H9 (cell line): ENCODE results near the gene TMEM95. TPM values are rescaled to one million over a fixed set of nuclear protein-coding genes. Genes with fewer than 3 reads are reported as not detected.

ENCODE experiments used
- DNase-seq: peaks from one replicate; pipeline ENCODE4 v3.0.0-alpha.2; 2017
- H2AFZ ChIP-seq: one replicate; pipeline ENCODE4 v1.6.1; 2013; ENCODE audit warnings: mild to moderate bottlenecking, low read length, control low read depth, moderate library complexity
- H2AK5ac ChIP-seq: 2 replicates; pipeline ENCODE4 v1.6.1; 2013; ENCODE audit warnings: low read length, control low read depth, mixed read lengths; ENCODE audit not compliant: insufficient read length
- H2BK120ac ChIP-seq: one replicate; pipeline ENCODE4 v1.6.1; 2013; ENCODE audit warnings: low read depth, mild to moderate bottlenecking, low read length, control low read depth, inconsistent platforms; ENCODE audit not compliant: poor library complexity, severe bottlenecking
- H2BK12ac ChIP-seq: 2 replicates; pipeline ENCODE4 v1.6.1; 2013; ENCODE audit warnings: low read length, control low read depth, mixed read lengths, low read depth; ENCODE audit not compliant: insufficient read length
- H2BK15ac ChIP-seq: 2 replicates; pipeline ENCODE4 v1.6.1; 2013; ENCODE audit warnings: low read depth, low read length, control low read depth
- H2BK20ac ChIP-seq: one replicate; pipeline ENCODE4 v1.6.1; 2013; ENCODE audit warnings: low read depth, mild to moderate bottlenecking, low read length, control low read depth, inconsistent platforms; ENCODE audit not compliant: poor library complexity, severe bottlenecking
- H2BK5ac ChIP-seq: 2 replicates; pipeline ENCODE4 v1.6.1; 2013; ENCODE audit warnings: low read length, control low read depth, mixed read lengths; ENCODE audit not compliant: insufficient read length
- H3K14ac ChIP-seq: 2 replicates; pipeline ENCODE4 v1.6.1; 2013; ENCODE audit warnings: low read length, control low read depth; ENCODE audit not compliant: insufficient read depth
- H3K18ac ChIP-seq: 2 replicates; pipeline ENCODE4 v1.6.1; 2013; ENCODE audit warnings: low read depth, mild to moderate bottlenecking, mixed read lengths, low read length, control low read depth; ENCODE audit not compliant: insufficient read length
- H3K23ac ChIP-seq: 2 replicates; pipeline ENCODE4 v1.6.1; 2013; ENCODE audit warnings: low read length, control low read depth, mixed read lengths, low read depth; ENCODE audit not compliant: insufficient read length
- H3K23me2 ChIP-seq: 2 replicates; pipeline ENCODE4 v1.6.1; 2013; ENCODE audit warnings: low read depth, mild to moderate bottlenecking, mixed read lengths, low read length, control low read depth; ENCODE audit not compliant: insufficient read length, poor library complexity, severe bottlenecking
- H3K27ac ChIP-seq: 2 replicates; pipeline ENCODE4 v1.5.1; 2013; ENCODE audit warnings: low read length, control low read depth, mixed read lengths, low read depth; ENCODE audit not compliant: insufficient read length
- H3K27me3 ChIP-seq: 2 replicates; pipeline ENCODE4 v1.6.1; 2013; ENCODE audit warnings: low read length, control low read depth, inconsistent platforms; ENCODE audit not compliant: insufficient read depth
- H3K4ac ChIP-seq: 2 replicates; pipeline ENCODE4 v1.6.1; 2013; ENCODE audit warnings: low read depth, mild to moderate bottlenecking, control low read depth, inconsistent platforms, low read length, moderate library complexity
- H3K4me1 ChIP-seq: 2 replicates; pipeline ENCODE4 v1.6.1; 2013; ENCODE audit warnings: low read length, control low read depth, inconsistent platforms; ENCODE audit not compliant: insufficient read depth
- H3K4me2 ChIP-seq: 2 replicates; pipeline ENCODE4 v1.6.1; 2013; ENCODE audit warnings: low read length, control low read depth, mixed read lengths; ENCODE audit not compliant: insufficient read length, insufficient read depth
- H3K56ac ChIP-seq: 2 replicates; pipeline ENCODE4 v1.6.1; 2013; ENCODE audit warnings: low read depth, mild to moderate bottlenecking, mixed read lengths, low read length, control low read depth; ENCODE audit not compliant: insufficient read length
- H3K79me1 ChIP-seq: 2 replicates; pipeline ENCODE4 v1.6.1; 2013; ENCODE audit warnings: low read depth, mild to moderate bottlenecking, moderate library complexity, low read length, control low read depth, inconsistent platforms; ENCODE audit not compliant: insufficient read depth, poor library complexity, severe bottlenecking
- H3K79me2 ChIP-seq: 2 replicates; pipeline ENCODE4 v1.6.1; 2013; ENCODE audit warnings: low read length, control low read depth, inconsistent platforms; ENCODE audit not compliant: insufficient read depth
- H3K9ac ChIP-seq: 2 replicates; pipeline ENCODE4 v1.6.1; 2013; ENCODE audit warnings: low read length, control low read depth, mixed read lengths; ENCODE audit not compliant: insufficient read length; ENCODE audit errors: extremely low read depth
- H3K9me3 ChIP-seq: one replicate; pipeline ENCODE4 v1.6.1; 2013; ENCODE audit warnings: low read depth, low read length, inconsistent platforms; ENCODE audit not compliant: control insufficient read depth
- H3T11ph ChIP-seq: one replicate; pipeline ENCODE4 v1.6.1; 2013; ENCODE audit warnings: mild to moderate bottlenecking, low read length, control low read depth, inconsistent platforms
- H4K20me1 ChIP-seq: one replicate; pipeline ENCODE4 v1.6.1; 2013; ENCODE audit not compliant: control insufficient read depth, insufficient read length, insufficient read depth
- H4K5ac ChIP-seq: 2 replicates; pipeline ENCODE4 v1.6.1; 2013; ENCODE audit warnings: low read depth, mild to moderate bottlenecking, mixed read lengths, low read length, control low read depth; ENCODE audit not compliant: insufficient read length
- H4K8ac ChIP-seq: replicated peaks from 2 replicates; pipeline ENCODE4 v1.6.1; 2013; ENCODE audit warnings: low read length, control low read depth, mixed read lengths, low read depth; ENCODE audit not compliant: insufficient read length
- H4K91ac ChIP-seq: 2 replicates; pipeline ENCODE4 v1.6.1; 2013; ENCODE audit warnings: low read depth, mild to moderate bottlenecking, moderate library complexity, mixed read lengths, low read length, control low read depth; ENCODE audit not compliant: insufficient read length
- H3K27ac Mint-ChIP-seq, 3 experiments: 2 replicates in 2 of 3; 3 replicates in 1 of 3; pipeline ENCODE4 v1.8.0; 2020 to 2021; ENCODE audit warnings: mixed read lengths in 3 of 3, mild to moderate bottlenecking in 1 of 3, moderate library complexity in 1 of 3
- H3K27me3 Mint-ChIP-seq: 2 replicates; pipeline ENCODE4 v1.8.0; 2021; ENCODE audit warnings: low read depth, mild to moderate bottlenecking, moderate library complexity, mixed read lengths
- H3K36me3 Mint-ChIP-seq, 3 experiments: 2 replicates in 2 of 3; 3 replicates in 1 of 3; pipeline ENCODE4 v1.8.0; 2020 to 2021; ENCODE audit warnings: low read depth in 3 of 3, mixed read lengths in 3 of 3; ENCODE audit not compliant: insufficient read depth in 1 of 3
- H3K4me1 Mint-ChIP-seq, 2 experiments: 2 replicates each; pipeline ENCODE4 v1.8.0; 2020; ENCODE audit warnings: mixed read lengths in 2 of 2
- H3K4me3 Mint-ChIP-seq, 2 experiments: 2 replicates in 1 of 2; 3 replicates in 1 of 2; pipeline ENCODE4 v1.8.0; 2020 to 2021; ENCODE audit warnings: mild to moderate bottlenecking in 2 of 2, mixed read lengths in 2 of 2, moderate library complexity in 1 of 2
- H3K9me3 Mint-ChIP-seq, 2 experiments: 2 replicates in 1 of 2; 3 replicates in 1 of 2; pipeline ENCODE4 v1.8.0; 2020; ENCODE audit warnings: mild to moderate bottlenecking in 2 of 2, mixed read lengths in 2 of 2, moderate library complexity in 1 of 2
- WGBS: extraction: QIAGEN DNeasy Blood & Tissue Kit; methylation state at CpG from one replicate; pipeline ENCODE4 v1.1.7; 2013; ENCODE audit warnings: missing lambda C conversion rate, low lambda C conversion rate, mixed read lengths; ENCODE audit not compliant: insufficient read length; ENCODE audit errors: extremely low coverage; 5-methylcytosine and 5-hydroxymethylcytosine counted together
- total RNA-seq: library from RNA; stranded (reverse); gene quantifications from 2 replicates; pipeline ENCODE4 v1.2.1, GENCODE V29; 2021
- TF ChIP-seq, protein P1 (sequence below): fragments of 200-600 bp; sonication (generic); conservative IDR thresholded peaks from 3 replicates; pipeline ENCODE4 v1.8.0; 2021; ENCODE audit warnings: antibody characterized with exemption, mild to moderate bottlenecking

The TMEM95 gene
- total RNA-seq, 1 experiment from 2014 or later: not detected

DNA sequence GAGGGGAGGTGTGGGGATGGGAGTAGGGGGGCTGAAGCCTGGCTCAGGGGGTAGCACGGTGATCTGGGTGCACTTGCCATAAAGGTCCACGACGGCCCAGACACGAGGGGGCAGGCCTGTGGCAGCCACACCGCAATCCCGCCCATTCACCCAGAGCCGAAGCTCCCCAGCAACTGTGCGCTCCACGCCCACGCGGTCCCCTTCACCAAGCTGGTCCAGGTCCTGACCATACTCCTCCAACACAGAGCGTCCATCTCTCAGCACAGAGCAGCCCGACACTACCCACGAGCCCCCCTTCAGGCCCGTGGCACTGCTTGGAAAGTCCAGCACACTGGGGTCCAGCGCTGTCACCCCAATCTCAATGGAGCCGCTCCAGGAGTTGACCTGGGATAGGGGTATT, 27.5 kb upstream of the TMEM95 start:
- H3K27ac Mint-ChIP-seq: no peak overlapping the region
- no CpG with 5 or more reads among the region's 17 CpGs for WGBS

More for the DNA sequence above, 27.5 kb upstream of the TMEM95 start:
- H3K9me3 Mint-ChIP-seq: no peaks in the 10 kb centered on the region
- H3K4me3 Mint-ChIP-seq: peak overlapping the region; percentile 42 to 46; a peak in 2 of 5 replicates
- Histone ChIP-seq H3K27me3 (no peaks in the 10 kb centered on the region), H3K4ac (no peak overlapping the region), H4K20me1 (no peaks in the 10 kb centered on the region), H2BK15ac (no peak overlapping the region), H4K5ac (no peak overlapping the region), H2AFZ (no peak overlapping the region), H3T11ph (no peak overlapping the region), H3K79me1 (no peaks in the 10 kb centered on the region), H3K4me1 (no peaks in the 10 kb centered on the region), H2BK12ac (no peak overlapping the region), H3K23ac (no peak overlapping the region), H2BK120ac (no peak overlapping the region), H3K9me3 (no peaks in the 10 kb centered on the region), H3K18ac (no peak overlapping the region), H3K23me2 (peaks cover 14% of the 10 kb centered on the region), H4K91ac (no peak overlapping the region), H3K27ac (no peak overlapping the region), H2AK5ac (no peak overlapping the region), H3K4me2 (no peak overlapping the region), H3K56ac (no peak overlapping the region), H3K9ac (no peak overlapping the region), H3K79me2 (peaks cover 2% of the 10 kb centered on the region; the same call in 1 of the 2 replicates), H4K8ac (no peak overlapping the region), H2BK20ac (no peak overlapping the region), H3K14ac (no peak overlapping the region), H2BK5ac (no peak overlapping the region)
- H3K36me3 Mint-ChIP-seq: peaks cover 18 to 41% (median 40%) of the 10 kb centered on the region in 3 experiments; a peak in 6 of 7 replicates
- no peaks in the 10 kb centered on the region for H3K27me3 Mint-ChIP-seq
- no peak for DNase-seq
- TF ChIP-seq, protein P1, sequence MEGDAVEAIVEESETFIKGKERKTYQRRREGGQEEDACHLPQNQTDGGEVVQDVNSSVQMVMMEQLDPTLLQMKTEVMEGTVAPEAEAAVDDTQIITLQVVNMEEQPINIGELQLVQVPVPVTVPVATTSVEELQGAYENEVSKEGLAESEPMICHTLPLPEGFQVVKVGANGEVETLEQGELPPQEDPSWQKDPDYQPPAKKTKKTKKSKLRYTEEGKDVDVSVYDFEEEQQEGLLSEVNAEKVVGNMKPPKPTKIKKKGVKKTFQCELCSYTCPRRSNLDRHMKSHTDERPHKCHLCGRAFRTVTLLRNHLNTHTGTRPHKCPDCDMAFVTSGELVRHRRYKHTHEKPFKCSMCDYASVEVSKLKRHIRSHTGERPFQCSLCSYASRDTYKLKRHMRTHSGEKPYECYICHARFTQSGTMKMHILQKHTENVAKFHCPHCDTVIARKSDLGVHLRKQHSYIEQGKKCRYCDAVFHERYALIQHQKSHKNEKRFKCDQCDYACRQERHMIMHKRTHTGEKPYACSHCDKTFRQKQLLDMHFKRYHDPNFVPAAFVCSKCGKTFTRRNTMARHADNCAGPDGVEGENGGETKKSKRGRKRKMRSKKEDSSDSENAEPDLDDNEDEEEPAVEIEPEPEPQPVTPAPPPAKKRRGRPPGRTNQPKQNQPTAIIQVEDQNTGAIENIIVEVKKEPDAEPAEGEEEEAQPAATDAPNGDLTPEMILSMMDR: no peak
- H3K4me1 Mint-ChIP-seq: peaks cover 18 to 19% of the 10 kb centered on the region in 2 experiments
